Lower leg skin (tissue), 4 donors: Measurements from ENCODE around the gene RHO. TPM values are rescaled to one million over a fixed set of nuclear protein-coding genes. Genes with fewer than 3 reads are reported as not detected.
"Not testable (repeated sequence)": the region's sequence is repeated elsewhere in the genome, so short reads cannot be mapped to it uniquely, and the experiment has no call there.

Experiments
- DNase-seq, 2 donors: peaks; one replicate each; pipeline ENCODE4 v3.0.0-alpha.2; 2019; ENCODE audit warnings: low spot score in 2 of 2
- H3K4me3 ChIP-seq: fragments of 200-600 bp; sonication (generic); 2 replicates; pipeline ENCODE4 v1.5.1; 2017; ENCODE audit warnings: mild to moderate bottlenecking, low read depth; ENCODE audit not compliant: poor library complexity, severe bottlenecking
- CTCF ChIP-seq, 3 donors: fragments of 450-650 bp; IDR thresholded peaks; one replicate each; pipeline ENCODE4 v1.5.1; 2016; ENCODE audit warnings: antibody characterized with exemption in 3 of 3, mild to moderate bottlenecking in 3 of 3, moderate library complexity in 2 of 3
- POLR2A ChIP-seq, 2 donors: fragments of 450-650 bp; IDR thresholded peaks; one replicate each; pipeline ENCODE4 v1.6.1; 2016 to 2017; ENCODE audit warnings: antibody characterized with exemption in 2 of 2, mild to moderate bottlenecking in 1 of 2, moderate library complexity in 1 of 2
- WGBS, 2 donors: methylation state at CpG; one replicate each; pipeline ENCODE4 v1.1.5; 2018; 5-methylcytosine and 5-hydroxymethylcytosine counted together
- intact Hi-C: fragments of 100-400 bp; cut with DNase I; formaldehyde crosslinking; loops from one replicate; pipeline ENCODE4 v1.15.0; 2023; ENCODE audit warnings: low total_unique reads
- total RNA-seq, 4 donors: library from RNA; depleted of rRNA; stranded (reverse); fragments of >200 nt; gene quantifications; one replicate each; pipeline ENCODE4 v1.1.0, GENCODE V29; 2016

The RHO gene
- total RNA-seq, 4 donors from 2014 or later: not detected

GRCh38 chr3:129514563-129514962 lies 13.9 kb upstream of the RHO start:
- intact Hi-C loops: no loop called here
- WGBS, 2 donors: 91 to 95% methylated on average over 6 of the region's 6 CpGs
- no peak for DNase-seq
- no peak for TF ChIP-seq CTCF (IDR thresholded peaks at IDR 0.05)
- H3K4me3 ChIP-seq: no peak overlapping the region

- intact Hi-C loops, DNase-seq, H3K4me3 ChIP-seq: not testable (repeated sequence)
- WGBS, 2 donors: 92 to 94% methylated on average over 12 to 19 of the region's 25 CpGs
These were observed 13.2 kb upstream of the RHO start for GRCh38 chr3:129515108-129515820.

- H3K4me3 ChIP-seq, DNase-seq, intact Hi-C loops: not testable (repeated sequence)
- 87 to 93% methylated on average over 5 to 7 of the region's 7 CpGs for WGBS, 2 donors
These were observed 12.5 kb upstream of the RHO start for GRCh38 chr3:129515821-129516432.

GRCh38 chr3:129517516-129517915 lies 10.9 kb upstream of the RHO start:
- intact Hi-C loops: no loop called here
- no peak for DNase-seq
- TF ChIP-seq CTCF (IDR thresholded peaks at IDR 0.05): no peak
- no peak for TF ChIP-seq POLR2A (IDR thresholded peaks at IDR 0.05)
- WGBS, 2 donors: 83 to 85% methylated on average over 7 of the region's 7 CpGs
- no peak overlapping the region for H3K4me3 ChIP-seq

- WGBS, 2 donors: 64 to 94% methylated on average over 6 of the region's 8 CpGs
- no peak for DNase-seq
- no peak for TF ChIP-seq POLR2A (IDR thresholded peaks at IDR 0.05)
- TF ChIP-seq CTCF (IDR thresholded peaks at IDR 0.05): no peak
- intact Hi-C loops: no loop called here
- H3K4me3 ChIP-seq: no peak overlapping the region
These were observed 10.3 kb upstream of the RHO start for GRCh38 chr3:129518038-129518561.

GRCh38 chr3:129518581-129518980 lies 9.9 kb upstream of the RHO start:
- 80 to 94% methylated on average over 1 to 8 of the region's 8 CpGs for WGBS, 2 donors
- intact Hi-C loops: no loop called here
- no peak overlapping the region for H3K4me3 ChIP-seq
- TF ChIP-seq CTCF (IDR thresholded peaks at IDR 0.05): no peak
- no peak for DNase-seq
